Neuron (in vitro differentiated cells): ENCODE results near the gene SLC39A10.

Experiments used
- H2AFZ ChIP-seq: one replicate; pipeline ENCODE4 v1.6.1; 2013; ENCODE audit warnings: low read depth, mild to moderate bottlenecking, inconsistent platforms, low read length, moderate library complexity
- H3K27me3 ChIP-seq: one replicate; pipeline ENCODE4 v1.6.1; 2013; ENCODE audit warnings: low read length; ENCODE audit not compliant: insufficient read depth
- H3K36me3 ChIP-seq: one replicate; pipeline ENCODE4 v1.6.1; 2013; ENCODE audit warnings: low read length; ENCODE audit not compliant: insufficient read depth
- H3K4me1 ChIP-seq: one replicate; pipeline ENCODE4 v1.6.1; 2013; ENCODE audit warnings: low read length; ENCODE audit not compliant: insufficient read depth
- H3K4me3 ChIP-seq: 2 replicates; pipeline ENCODE4 v1.5.1; 2013; ENCODE audit warnings: mild to moderate bottlenecking, low read length, moderate library complexity
- H3K9me3 ChIP-seq: one replicate; pipeline ENCODE4 v1.6.1; 2013; ENCODE audit warnings: low read length

SLC39A10 gene

GRCh38 chr2:195666113-195666712 lies 9.2 kb downstream of the SLC39A10 start:
- Histone ChIP-seq H3K36me3 (no peaks in the 10 kb centered on the region), H3K4me1 (peaks cover 12% of the 10 kb centered on the region), H3K27me3 (no peaks in the 10 kb centered on the region), H3K9me3 (no peaks in the 10 kb centered on the region), H2AFZ (no peak overlapping the region), H3K4me3 (no peak overlapping the region)

- peaks cover 12% of the 10 kb centered on the region for H3K4me1 ChIP-seq
- H3K27me3 ChIP-seq = no peaks in the 10 kb centered on the region
- no peaks in the 10 kb centered on the region for H3K9me3 ChIP-seq
- H2AFZ ChIP-seq = no peak overlapping the region
- no peak overlapping the region for H3K4me3 ChIP-seq
- no peaks in the 10 kb centered on the region for H3K36me3 ChIP-seq
Measured at GRCh38 chr2:195667974-195668373, 10.9 kb downstream of the SLC39A10 start.

GRCh38 chr2:195670191-195670590 lies 13.2 kb downstream of the SLC39A10 start:
- Histone ChIP-seq H3K27me3 (no peaks in the 10 kb centered on the region), H3K4me1 (peaks cover 12% of the 10 kb centered on the region), H3K36me3 (no peaks in the 10 kb centered on the region), H3K4me3 (no peak overlapping the region), H2AFZ (no peak overlapping the region), H3K9me3 (no peaks in the 10 kb centered on the region)

GRCh38 chr2:195671563-195671962 lies 14.5 kb downstream of the SLC39A10 start:
- Histone ChIP-seq H3K27me3 (no peaks in the 10 kb centered on the region), H2AFZ (no peak overlapping the region), H3K4me1 (peaks cover under 1% of the 10 kb centered on the region), H3K4me3 (no peak overlapping the region), H3K36me3 (no peaks in the 10 kb centered on the region), H3K9me3 (no peaks in the 10 kb centered on the region)

- H3K4me1 ChIP-seq = no peaks in the 10 kb centered on the region
- no peak overlapping the region for H3K4me3 ChIP-seq
- peaks cover 1% of the 10 kb centered on the region for H3K9me3 ChIP-seq
- H3K27me3 ChIP-seq = no peaks in the 10 kb centered on the region
- H3K36me3 ChIP-seq = no peaks in the 10 kb centered on the region
- H2AFZ ChIP-seq = no peak overlapping the region
Measured at GRCh38 chr2:195672674-195673073, 15.6 kb downstream of the SLC39A10 start.

- Histone ChIP-seq H3K4me1 (no peaks in the 10 kb centered on the region), H3K27me3 (no peaks in the 10 kb centered on the region), H3K4me3 (no peak overlapping the region), H3K36me3 (no peaks in the 10 kb centered on the region), H2AFZ (no peak overlapping the region), H3K9me3 (peaks cover 3% of the 10 kb centered on the region)
Measured at GRCh38 chr2:195674491-195675221, 17.6 kb downstream of the SLC39A10 start.

DNA sequence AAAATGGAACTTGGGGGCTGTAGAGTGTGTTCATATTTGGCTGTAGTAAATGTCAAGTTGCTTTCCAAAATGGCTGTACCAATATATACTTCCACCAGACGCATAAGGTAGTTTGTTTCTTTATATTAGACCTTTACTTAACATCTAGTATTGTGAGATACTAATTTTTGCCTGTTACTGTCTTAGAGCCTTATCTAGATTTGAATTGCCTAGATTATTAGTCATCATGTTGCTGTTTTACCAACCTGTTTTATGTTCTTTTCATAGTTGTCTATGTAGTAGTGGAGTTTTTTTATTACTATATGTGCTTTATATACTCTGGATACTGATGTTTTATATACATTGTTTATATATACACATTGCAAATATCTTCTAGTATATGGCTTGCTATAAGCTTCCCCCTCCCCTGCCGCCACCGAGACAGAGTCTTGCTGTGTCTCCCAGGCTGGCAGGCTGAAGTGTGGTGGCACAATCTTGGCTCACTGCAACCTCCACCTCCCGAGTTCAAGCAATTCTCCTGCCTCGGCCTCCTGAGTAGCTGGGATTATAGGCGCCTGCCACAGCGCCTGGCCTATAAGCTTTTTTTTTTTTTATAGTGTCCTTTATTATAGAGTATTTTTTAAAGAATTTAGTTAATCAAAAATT lies 18.9 kb downstream of the SLC39A10 start:
- H3K27me3 ChIP-seq = no peaks in the 10 kb centered on the region

GRCh38 chr2:195677290-195677689 lies 20.3 kb downstream of the SLC39A10 start:
- H3K9me3 ChIP-seq = peaks cover 9% of the 10 kb centered on the region
- no peak overlapping the region for H3K4me3 ChIP-seq
- no peak overlapping the region for H2AFZ ChIP-seq
- H3K4me1 ChIP-seq = no peaks in the 10 kb centered on the region
- H3K27me3 ChIP-seq = no peaks in the 10 kb centered on the region
- peaks cover 13% of the 10 kb centered on the region for H3K36me3 ChIP-seq

More for the DNA sequence above, 18.9 kb downstream of the SLC39A10 start:
- Histone ChIP-seq H3K4me3 (no peak overlapping the region), H3K4me1 (no peaks in the 10 kb centered on the region), H2AFZ (no peak overlapping the region), H3K9me3 (peaks cover 9% of the 10 kb centered on the region), H3K36me3 (peaks cover 10% of the 10 kb centered on the region)

- peaks cover 9% of the 10 kb centered on the region for H3K9me3 ChIP-seq
- H3K4me1 ChIP-seq = no peaks in the 10 kb centered on the region
- no peaks in the 10 kb centered on the region for H3K27me3 ChIP-seq
- no peak overlapping the region for H3K4me3 ChIP-seq
- H2AFZ ChIP-seq = no peak overlapping the region
- peaks cover 13% of the 10 kb centered on the region for H3K36me3 ChIP-seq
Measured at GRCh38 chr2:195677884-195678283, 20.9 kb downstream of the SLC39A10 start.

- Histone ChIP-seq H3K9me3 (peaks cover 9% of the 10 kb centered on the region), H3K27me3 (no peaks in the 10 kb centered on the region), H3K36me3 (peaks cover 25% of the 10 kb centered on the region), H3K4me3 (no peak overlapping the region), H2AFZ (no peak overlapping the region), H3K4me1 (no peaks in the 10 kb centered on the region)
Measured at GRCh38 chr2:195682077-195682476, 25.1 kb downstream of the SLC39A10 start.

DNA sequence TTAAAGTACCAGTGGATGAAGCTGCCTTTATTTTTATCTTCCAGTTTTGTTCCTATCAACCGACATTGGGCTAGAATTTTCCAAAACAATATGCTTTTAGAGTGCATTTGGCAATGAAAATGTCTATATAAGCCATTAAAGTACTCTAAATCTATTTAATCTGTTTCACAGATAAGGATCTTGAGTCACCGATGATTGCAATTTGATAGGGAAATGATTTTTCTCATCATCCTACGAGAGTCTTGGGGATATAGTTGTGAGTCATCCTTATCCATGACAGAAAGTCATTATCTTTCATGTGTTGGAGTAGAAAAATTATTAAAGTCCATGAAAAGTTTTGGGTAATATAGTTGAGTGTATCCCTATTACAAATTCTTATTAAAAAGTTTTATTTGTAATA lies 26.1 kb downstream of the SLC39A10 start:
- peaks cover 25% of the 10 kb centered on the region for H3K36me3 ChIP-seq

GRCh38 chr2:195686564-195686963 lies 29.5 kb downstream of the SLC39A10 start:
- Histone ChIP-seq H3K9me3 (no peaks in the 10 kb centered on the region), H2AFZ (no peak overlapping the region), H3K4me3 (no peak overlapping the region), H3K36me3 (peaks cover 13% of the 10 kb centered on the region), H3K27me3 (no peaks in the 10 kb centered on the region), H3K4me1 (peaks cover 8% of the 10 kb centered on the region)

More for the DNA sequence above, 26.1 kb downstream of the SLC39A10 start:
- Histone ChIP-seq H3K27me3 (no peaks in the 10 kb centered on the region), H3K4me3 (no peak overlapping the region), H2AFZ (no peak overlapping the region), H3K4me1 (peaks cover 8% of the 10 kb centered on the region), H3K9me3 (peaks cover 6% of the 10 kb centered on the region)

GRCh38 chr2:195687320-195688086 lies 30.5 kb downstream of the SLC39A10 start:
- Histone ChIP-seq H3K4me3 (no peak overlapping the region), H2AFZ (no peak overlapping the region), H3K36me3 (peaks cover 12% of the 10 kb centered on the region), H3K9me3 (no peaks in the 10 kb centered on the region), H3K27me3 (no peaks in the 10 kb centered on the region), H3K4me1 (peaks cover 8% of the 10 kb centered on the region)
